ENCODE data around the gene TEX2.

GRCh38 chr17:64125937-64126336 is 137.1 kb downstream of the TEX2 start:
- TF ChIP-seq CTCF (IDR thresholded peaks at IDR 0.05) (no peak), POLR2A (IDR thresholded peaks at IDR 0.05) (no peak), EP300 (IDR thresholded peaks at IDR 0.05) (no peak), POLR2AphosphoS5 (IDR thresholded peaks at IDR 0.05) (no peak)

All from sigmoid colon (tissue), 4 donors.